Endothelial cell of umbilical vein (primary cell): Measurements from ENCODE around the gene TIMM9. TPM values are rescaled to one million over a fixed set of nuclear protein-coding genes. Genes with fewer than 3 reads are reported as not detected.

Experiments used
- BruUV-seq: library from RNA; stranded (reverse); fragments of 400-500 nt; replicated peaks from 2 replicates; lab custom pipeline; 2021; lab: Mats Ljungman, UMichigan
- CTCF ChIA-PET: fragments of 300-600, 350-600 bp; sonication (Branson Sonifier 250); formaldehyde crosslinking; loops from one replicate; lab custom pipeline; 2021; ENCODE audit warnings: antibody characterized with exemption, inconsistent platforms; lab: Charles Lee
- POLR2A ChIA-PET: fragments of 300-600, 350-600 bp; sonication (Branson Sonifier 250); formaldehyde crosslinking; loops from one replicate; lab custom pipeline; 2021; ENCODE audit warnings: antibody characterized with exemption, inconsistent platforms; lab: Charles Lee
- DNase-seq: peaks from one replicate; pipeline ENCODE4 v3.0.0-alpha.2; 2011; ENCODE audit warnings: low read depth, low spot score
- FAIRE-seq: peaks from 2 replicates; lab custom pipeline; 2011; peaks lifted over from hg19 to GRCh38; lab: Jason Lieb, UNC
- H2AFZ ChIP-seq: 2 replicates; pipeline ENCODE4 v1.6.0; 2012; ENCODE audit warnings: low read depth, low read length, control low read depth, inconsistent platforms
- H3K27ac ChIP-seq: 2 replicates; pipeline ENCODE4 v1.5.1; 2011; ENCODE audit warnings: low read depth, mild to moderate bottlenecking, control low read depth, low read length, moderate library complexity; ENCODE audit not compliant: insufficient read depth
- H3K27me3 ChIP-seq, 2 experiments: 2 replicates each; pipeline versions ENCODE4 v1.6.0 to v1.6.1; 2011; ENCODE audit warnings: low read length in 2 of 2, mixed read lengths in 1 of 2; ENCODE audit not compliant: control insufficient read depth in 2 of 2, insufficient read depth in 2 of 2
- H3K36me3 ChIP-seq, 2 experiments: 2 replicates in 1 of 2; 3 replicates in 1 of 2; pipeline ENCODE4 v1.5.1; 2011; ENCODE audit warnings: low read length in 2 of 2, mild to moderate bottlenecking in 1 of 2, moderate library complexity in 1 of 2; ENCODE audit not compliant: control insufficient read depth in 2 of 2, insufficient read depth in 2 of 2; ENCODE audit errors: extremely low read depth in 1 of 2
- H3K4me1 ChIP-seq: 3 replicates; pipeline ENCODE4 v1.5.1; 2011; ENCODE audit warnings: mild to moderate bottlenecking, low read length; ENCODE audit not compliant: control insufficient read depth, insufficient read depth; ENCODE audit errors: extremely low read depth
- H3K4me2 ChIP-seq: 2 replicates; pipeline ENCODE4 v1.6.1; 2011; ENCODE audit warnings: low read length, control low read depth, mixed read lengths; ENCODE audit not compliant: insufficient read depth
- H3K4me3 ChIP-seq, 3 experiments: fragments of 200-600 bp in 1 of 3; sonication (generic), shearing (Covaris generic) in 1 of 3; replicated peaks in 1 of 3; 2 replicates each; pipeline ENCODE4 v1.5.1; 2011 to 2016; ENCODE audit warnings: control low read depth in 3 of 3, low read length in 3 of 3, mild to moderate bottlenecking in 2 of 3, inconsistent platforms in 1 of 3, low read depth in 1 of 3, moderate library complexity in 1 of 3; ENCODE audit not compliant: insufficient read depth in 1 of 3
- H3K79me2 ChIP-seq: 2 replicates; pipeline ENCODE4 v1.6.0; 2012; ENCODE audit warnings: low read length, inconsistent platforms; ENCODE audit not compliant: control insufficient read depth, insufficient read depth
- H3K9ac ChIP-seq: replicated peaks from 2 replicates; pipeline ENCODE3; 2011; ENCODE audit warnings: low read length, control low read depth; ENCODE audit not compliant: insufficient read depth; ENCODE audit errors: extremely low read depth
- H3K9me1 ChIP-seq: replicated peaks from 3 replicates; pipeline ENCODE4 v1.6.0; 2011; ENCODE audit warnings: mild to moderate bottlenecking, low read length; ENCODE audit not compliant: control insufficient read depth, insufficient read depth; ENCODE audit errors: extremely low read depth
- H3K9me3 ChIP-seq: replicated peaks from 2 replicates; pipeline ENCODE4 v1.5.1; 2012; ENCODE audit warnings: low read length, inconsistent platforms; ENCODE audit not compliant: control insufficient read depth, insufficient read depth
- H4K20me1 ChIP-seq: replicated peaks from 2 replicates; pipeline ENCODE3; 2011; ENCODE audit warnings: mild to moderate bottlenecking, low read length; ENCODE audit not compliant: control insufficient read depth, insufficient read depth; ENCODE audit errors: extremely low read depth
- EZH2 ChIP-seq: IDR thresholded peaks from 2 replicates; pipeline ENCODE4 v1.6.1; 2012; ENCODE audit warnings: borderline replicate concordance, low read depth, mild to moderate bottlenecking, moderate library complexity, low read length, inconsistent platforms; ENCODE audit not compliant: severe bottlenecking
- FOS ChIP-seq: IDR thresholded peaks from 2 replicates; pipeline ENCODE4 v1.6.1; 2011; ENCODE audit warnings: mild to moderate bottlenecking, low read length, moderate library complexity, borderline replicate concordance; ENCODE audit not compliant: insufficient read depth
- GATA2 ChIP-seq: IDR thresholded peaks from 2 replicates; pipeline ENCODE4 v1.7.0; 2011; ENCODE audit warnings: low read depth, mild to moderate bottlenecking, moderate library complexity, mixed read lengths, low read length; ENCODE audit not compliant: insufficient read length, insufficient read depth
- JUN ChIP-seq: IDR thresholded peaks from 2 replicates; pipeline ENCODE4 v1.6.1; 2011; ENCODE audit warnings: borderline replicate concordance, low read depth; ENCODE audit not compliant: insufficient read length, insufficient read depth
- MYC ChIP-seq: IDR thresholded peaks from one replicate; pipeline ENCODE4 v1.6.1; 2011; ENCODE audit warnings: mild to moderate bottlenecking, low read depth, low read length
- POLR2A ChIP-seq: IDR thresholded peaks from 2 replicates; pipeline ENCODE4 v1.6.1; 2012; ENCODE audit warnings: low read depth, mild to moderate bottlenecking, control low read depth, low read length
- POLR2AphosphoS5 ChIP-seq: IDR thresholded peaks from 2 replicates; pipeline ENCODE4 v1.6.1; 2012; ENCODE audit warnings: low read depth, mild to moderate bottlenecking, control low read depth, low read length, moderate library complexity; ENCODE audit not compliant: insufficient read depth
- dilution Hi-C: fragments of 300-500 bp; cut with MboI; formaldehyde crosslinking; loops from one replicate; pipeline ENCODE4 v1.15.0; 2019; ENCODE audit warnings: low sequenced_read_pairs; ENCODE audit not compliant: extremely low pct_ligation_motif_present
- intact Hi-C: fragments of 100-400 bp; cut with micrococcal nuclease; formaldehyde crosslinking; loops from one replicate; pipeline ENCODE4 v1.10.0; 2022
- polyA plus RNA-seq, 4 experiments: library from polyadenylated mRNA; depleted of rRNA in 3 of 4; stranded (reverse) in 3 of 4; unstranded in 1 of 4; fragments of >200 nt; gene quantifications; 2 replicates each; pipeline versions ENCODE4 v1.2.1 to v1.2.3, GENCODE V29; 2011 to 2012; ENCODE audit warnings: missing spikeins in 1 of 4
- total RNA-seq: library from RNA; stranded (reverse); gene quantifications from 2 replicates; pipeline ENCODE4 v1.2.3, GENCODE V29; 2021
- TF ChIP-seq, protein P1 (sequence below), 2 donors: IDR thresholded peaks; 1 replicate in 1 of 2; 2 replicates in 1 of 2; pipeline ENCODE4 v1.5.1; 2011; ENCODE audit warnings: low read length in 2 of 2, mild to moderate bottlenecking in 2 of 2, moderate library complexity in 2 of 2, control low read depth in 1 of 2, inconsistent platforms in 1 of 2, low read depth in 1 of 2; ENCODE audit not compliant: insufficient read depth in 1 of 2; ENCODE audit errors: extremely low read depth in 1 of 2
- TF ChIP-seq, protein P2 (sequence below): IDR thresholded peaks from 2 replicates; pipeline ENCODE4 v1.6.1; 2011; ENCODE audit not compliant: insufficient read depth, insufficient read length

TIMM9 gene
- total and polyA plus RNA-seq, 2 donors (not counting 3 experiments of a cell fraction or from before 2014, with no cell fraction given) = 20.2 to 38.0 TPM

DNA sequence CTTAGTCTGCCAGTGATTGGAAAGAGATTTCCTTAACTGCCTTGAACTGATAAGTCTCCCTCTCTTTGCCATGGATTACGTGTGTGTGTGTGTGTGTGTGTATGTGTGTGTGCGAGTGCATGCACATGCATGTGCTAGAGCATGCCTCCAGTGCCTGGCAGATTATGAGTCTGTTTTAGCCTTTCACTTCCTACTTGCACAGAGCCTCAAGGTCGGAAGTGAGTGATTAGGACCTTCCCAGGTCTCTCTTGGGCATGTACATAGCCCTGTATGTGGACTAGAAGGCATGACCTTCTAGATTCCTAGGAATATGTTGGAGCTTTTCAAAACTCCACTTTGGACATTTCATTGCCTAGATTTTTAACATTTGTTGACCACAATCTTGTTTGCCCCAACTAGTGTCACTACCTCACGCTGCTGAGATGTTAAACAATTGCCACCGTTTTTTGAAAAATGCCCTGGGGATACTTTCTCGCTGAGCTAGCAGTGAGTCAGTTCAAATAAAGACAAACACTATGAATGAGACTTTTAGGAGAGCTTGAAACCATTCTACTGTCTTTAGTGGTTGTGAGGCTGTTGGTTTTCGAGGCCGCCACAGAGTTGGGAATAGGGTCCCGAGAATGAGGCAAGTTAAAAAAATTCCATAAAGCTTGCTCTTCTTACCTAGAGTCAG lies 28.4 kb upstream of the TIMM9 start:
- Histone ChIP-seq H3K9me1 (no peaks in the 10 kb centered on the region), H2AFZ (no peak overlapping the region), H3K36me3 (peaks cover 0 to 5% of the 10 kb centered on the region in 2 experiments), H4K20me1 (no peaks in the 10 kb centered on the region), H3K4me1 (peaks cover 3% of the 10 kb centered on the region), H3K4me2 (no peak overlapping the region), H3K9me3 (no peaks in the 10 kb centered on the region), H3K27ac (no peak overlapping the region), H3K9ac (no peak overlapping the region), H3K79me2 (no peaks in the 10 kb centered on the region), H3K4me3 (no peak overlapping the region), H3K27me3 (no peaks in the 10 kb centered on the region)
- ChIA-PET CTCF (no interaction called here), POLR2A (no interaction called here)
- FAIRE-seq (no peak), DNase-seq (no peak)
- intact Hi-C loops = no loop called here
- no TSS peak for BruUV-seq
- dilution Hi-C loops = no loop called here
- no peak for TF ChIP-seq POLR2A
- no peak for TF ChIP-seq MYC
- no peak for TF ChIP-seq POLR2AphosphoS5
- TF ChIP-seq, protein P1, sequence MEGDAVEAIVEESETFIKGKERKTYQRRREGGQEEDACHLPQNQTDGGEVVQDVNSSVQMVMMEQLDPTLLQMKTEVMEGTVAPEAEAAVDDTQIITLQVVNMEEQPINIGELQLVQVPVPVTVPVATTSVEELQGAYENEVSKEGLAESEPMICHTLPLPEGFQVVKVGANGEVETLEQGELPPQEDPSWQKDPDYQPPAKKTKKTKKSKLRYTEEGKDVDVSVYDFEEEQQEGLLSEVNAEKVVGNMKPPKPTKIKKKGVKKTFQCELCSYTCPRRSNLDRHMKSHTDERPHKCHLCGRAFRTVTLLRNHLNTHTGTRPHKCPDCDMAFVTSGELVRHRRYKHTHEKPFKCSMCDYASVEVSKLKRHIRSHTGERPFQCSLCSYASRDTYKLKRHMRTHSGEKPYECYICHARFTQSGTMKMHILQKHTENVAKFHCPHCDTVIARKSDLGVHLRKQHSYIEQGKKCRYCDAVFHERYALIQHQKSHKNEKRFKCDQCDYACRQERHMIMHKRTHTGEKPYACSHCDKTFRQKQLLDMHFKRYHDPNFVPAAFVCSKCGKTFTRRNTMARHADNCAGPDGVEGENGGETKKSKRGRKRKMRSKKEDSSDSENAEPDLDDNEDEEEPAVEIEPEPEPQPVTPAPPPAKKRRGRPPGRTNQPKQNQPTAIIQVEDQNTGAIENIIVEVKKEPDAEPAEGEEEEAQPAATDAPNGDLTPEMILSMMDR (IDR thresholded peaks at IDR 0.05; ENCODE audit: extremely low read depth in 1 of 2, insufficient read depth in 1 of 2, low read depth in 1 of 2, low read length in 2 of 2) = no peak
- no peak for TF ChIP-seq GATA2
- TF ChIP-seq EZH2 = no peak
- TF ChIP-seq FOS = no peak
- TF ChIP-seq, protein P2, sequence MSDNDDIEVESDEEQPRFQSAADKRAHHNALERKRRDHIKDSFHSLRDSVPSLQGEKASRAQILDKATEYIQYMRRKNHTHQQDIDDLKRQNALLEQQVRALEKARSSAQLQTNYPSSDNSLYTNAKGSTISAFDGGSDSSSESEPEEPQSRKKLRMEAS = no peak
- no peak for TF ChIP-seq JUN
